GM19455 (cell line): ENCODE measurements around the gene AFF3.

Experiments used
- ATAC-seq: cut with Tn5 transposase; IDR thresholded peaks from one replicate; pipeline ENCODE4 v1.9.1; 2021; ENCODE audit not compliant: unreplicated experiment

Gene AFF3

DNA sequence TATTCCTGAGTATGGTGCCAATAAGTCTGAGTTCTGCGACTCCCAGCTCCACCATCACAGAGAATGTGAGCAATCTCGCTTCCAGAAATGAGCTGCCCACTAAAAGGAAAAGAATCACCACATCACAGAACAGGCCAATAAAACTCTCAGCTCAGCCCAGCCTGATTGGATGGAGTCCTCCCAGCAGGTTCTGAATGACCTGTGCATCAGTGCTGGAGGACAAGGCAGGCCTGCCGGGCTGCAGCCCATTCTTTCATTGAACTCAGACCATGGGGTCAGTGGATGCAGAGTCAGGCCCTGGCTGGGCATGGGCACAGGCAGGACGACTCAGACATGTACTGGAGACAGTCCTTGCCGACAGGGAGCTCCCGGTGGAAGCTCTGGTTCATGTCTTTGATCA, 519.9 kb downstream of the AFF3 start:
- ATAC-seq, result no peak

DNA sequence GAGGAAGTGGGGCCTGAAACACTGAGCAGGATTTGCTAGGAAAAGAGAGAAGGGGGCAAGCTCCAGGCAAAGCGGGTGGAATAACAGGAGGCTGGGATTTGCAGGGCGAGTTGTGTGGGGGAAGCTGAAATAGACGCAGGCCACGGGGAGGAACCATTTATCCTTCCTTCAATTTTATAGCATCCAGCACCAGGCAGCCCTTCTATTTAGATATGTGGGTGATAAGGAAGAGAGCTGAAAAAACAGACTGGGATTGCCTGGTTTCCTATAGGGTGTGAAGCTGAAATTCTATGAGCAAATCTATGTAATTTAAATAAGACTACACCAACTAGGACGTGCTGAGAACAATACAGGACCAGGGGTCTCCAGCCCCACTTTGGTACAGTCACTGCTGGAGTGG, 520.6 kb downstream of the AFF3 start:
- ATAC-seq, result no peak

DNA sequence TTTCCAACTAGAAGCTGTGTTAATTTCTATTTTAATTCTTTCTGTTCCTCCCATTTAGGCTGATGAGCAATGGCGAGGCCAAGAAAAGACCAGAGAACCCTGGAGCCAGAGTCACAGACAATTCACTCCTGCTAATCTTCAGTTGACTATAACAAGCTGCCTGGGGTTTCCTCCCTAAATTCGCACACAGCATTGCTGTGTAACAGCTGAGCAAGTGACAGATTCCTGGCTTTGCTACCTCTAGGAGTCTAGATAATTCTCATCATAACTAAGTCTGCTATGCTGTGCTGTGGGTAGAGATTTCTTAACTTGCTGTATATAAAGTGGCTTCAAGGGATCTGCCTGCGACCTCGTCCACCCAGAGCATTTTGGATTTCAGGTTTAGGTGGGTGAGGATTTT, 521.3 kb downstream of the AFF3 start:
- no peak for ATAC-seq

DNA sequence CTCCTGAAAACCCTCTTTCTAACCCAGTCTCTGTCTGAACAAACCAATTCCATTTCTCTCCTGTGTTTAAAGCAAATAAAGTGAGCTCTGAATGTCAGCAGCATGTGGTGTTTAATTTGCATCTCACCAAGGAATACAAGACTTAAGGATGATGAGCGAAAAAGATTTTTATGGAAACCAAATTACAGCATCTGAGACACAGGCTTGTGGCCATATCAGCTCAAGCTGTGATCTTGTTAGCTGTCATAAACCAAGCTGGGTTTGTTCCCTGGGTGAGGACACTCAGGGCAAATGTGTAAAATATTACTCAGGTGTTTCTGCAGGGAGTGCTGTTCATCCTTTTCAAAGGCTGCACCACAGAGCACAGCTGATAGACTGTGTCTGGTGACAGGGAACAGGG, 523.2 kb downstream of the AFF3 start:
- no peak for ATAC-seq

DNA sequence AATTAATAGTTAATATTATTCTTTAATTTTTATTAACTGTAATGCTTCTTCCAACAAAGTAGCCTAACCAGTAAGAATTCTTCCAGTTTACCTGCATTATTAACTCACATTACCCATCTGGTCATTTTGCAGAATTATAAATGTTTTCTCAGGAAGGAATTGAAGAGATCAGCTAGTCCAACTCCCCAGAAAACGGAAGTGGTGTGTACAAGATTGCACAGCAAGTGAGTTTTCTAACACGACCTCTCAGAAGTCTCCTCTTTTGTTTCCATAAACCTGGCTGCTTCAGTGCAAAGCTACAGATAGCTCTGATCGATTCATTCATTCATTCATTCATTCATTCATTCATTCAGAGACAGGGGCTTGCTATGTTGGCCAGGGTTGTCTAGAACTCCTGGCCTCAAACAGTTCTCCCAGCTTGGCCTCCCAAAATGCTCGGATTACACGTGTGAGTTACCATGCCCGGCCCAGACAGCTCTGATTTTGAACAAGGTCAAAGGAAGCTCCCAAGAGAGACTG, 523.8 kb downstream of the AFF3 start:
- no peak for ATAC-seq

DNA sequence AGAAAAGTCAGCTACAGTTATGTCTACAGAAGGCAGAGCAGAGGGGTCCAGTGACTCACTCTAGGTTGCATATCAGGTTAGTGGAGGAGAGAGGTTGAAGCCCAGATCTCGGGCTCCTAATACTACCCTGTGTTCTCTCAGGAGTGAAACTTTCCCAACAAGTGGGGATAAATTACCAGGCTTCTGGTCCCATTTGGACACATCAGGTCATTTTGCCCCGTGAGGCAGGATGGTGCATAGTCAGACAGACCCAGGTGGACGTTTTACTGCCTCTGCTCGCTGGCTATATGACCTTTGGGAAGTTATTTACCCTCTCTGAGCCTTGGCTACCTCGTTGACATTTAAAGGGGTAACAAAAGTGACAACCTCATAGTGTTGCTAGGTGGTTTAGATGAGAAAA, 524.6 kb downstream of the AFF3 start:
- ATAC-seq, result no peak

DNA sequence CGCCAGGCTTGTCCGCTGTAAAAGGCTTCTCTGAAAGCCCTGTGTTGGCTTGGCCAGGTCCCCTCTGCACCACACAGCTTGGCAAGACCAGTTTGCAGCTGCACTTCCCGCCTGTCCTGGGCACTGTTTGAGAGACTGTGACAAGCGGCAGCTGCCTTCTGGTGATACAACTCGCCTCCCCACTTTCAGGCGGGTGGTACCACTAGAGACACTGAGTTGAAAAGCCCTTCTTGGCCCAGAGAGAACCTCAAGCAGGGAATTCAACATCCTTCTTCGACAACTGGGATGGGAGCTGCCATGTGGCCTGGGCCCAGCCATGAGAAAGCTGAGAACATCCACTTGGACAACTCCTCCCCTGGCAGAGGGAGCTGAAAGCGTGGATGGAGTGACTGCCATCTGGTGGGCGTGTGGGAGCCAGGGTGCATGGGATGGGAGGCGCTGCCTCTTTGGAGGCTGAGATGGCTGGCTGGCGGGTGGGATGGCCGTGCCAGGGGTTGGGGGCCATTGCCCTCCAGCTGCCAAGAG, 527.1 kb downstream of the AFF3 start:
- ATAC-seq, result no peak

DNA sequence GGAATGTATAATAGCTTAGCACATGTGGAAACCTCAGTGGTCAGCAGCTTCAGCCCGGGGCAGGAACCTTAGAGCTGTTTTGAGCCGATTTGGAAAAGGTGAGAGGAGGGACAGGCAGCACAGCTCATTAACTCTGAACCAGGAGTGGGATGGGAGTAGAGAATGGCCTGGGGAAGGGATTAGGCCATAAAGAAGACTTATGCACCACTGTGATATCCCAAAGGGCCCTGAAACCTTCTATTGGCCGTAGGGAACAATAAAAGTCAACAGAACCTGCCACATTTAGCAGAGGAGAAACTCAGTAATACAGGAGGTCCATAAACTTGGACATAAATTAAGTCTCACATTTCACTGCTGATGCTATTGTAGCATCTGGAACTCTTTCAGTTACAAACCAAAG, 528.4 kb downstream of the AFF3 start:
- ATAC-seq, result no peak

DNA sequence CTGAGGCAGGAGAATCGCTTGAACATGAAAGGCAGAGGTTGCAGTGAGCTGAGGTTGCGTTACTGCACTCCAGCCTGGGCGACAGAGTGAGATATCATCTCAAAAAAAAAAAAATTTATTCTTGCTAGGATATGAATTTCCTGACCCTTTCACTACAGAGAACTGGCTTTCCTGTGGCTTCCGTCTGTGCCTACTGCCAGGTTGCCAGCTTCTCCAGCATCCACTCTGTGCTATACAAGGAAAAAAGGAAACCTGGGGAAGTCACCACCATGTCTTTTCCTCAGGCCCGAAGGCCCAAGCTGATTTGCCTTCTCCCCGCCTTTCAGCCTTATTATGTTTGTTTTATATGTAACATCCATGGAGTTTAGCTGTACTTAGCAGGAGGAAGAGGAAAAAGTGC, 530.6 kb downstream of the AFF3 start:
- no peak for ATAC-seq

DNA sequence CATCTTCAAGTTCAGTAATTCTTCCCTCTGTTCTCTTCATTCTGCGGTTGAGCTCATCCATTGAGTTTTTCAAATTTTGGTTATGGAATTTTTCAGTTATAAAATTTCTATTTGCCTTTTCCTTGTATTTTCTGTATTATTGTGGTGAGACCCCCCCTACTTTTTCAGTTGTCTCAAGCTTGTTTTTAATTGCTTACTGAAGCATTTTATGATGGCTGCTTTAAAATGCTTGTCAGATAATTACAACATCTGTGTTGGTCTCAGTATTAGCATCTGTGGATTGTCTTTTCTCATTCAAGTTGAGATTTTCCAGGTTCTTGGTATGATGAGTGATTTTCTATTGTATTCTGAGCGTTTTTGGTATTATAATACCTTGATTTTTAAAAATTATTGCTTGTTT, 531.4 kb downstream of the AFF3 start:
- ATAC-seq, result no peak

DNA sequence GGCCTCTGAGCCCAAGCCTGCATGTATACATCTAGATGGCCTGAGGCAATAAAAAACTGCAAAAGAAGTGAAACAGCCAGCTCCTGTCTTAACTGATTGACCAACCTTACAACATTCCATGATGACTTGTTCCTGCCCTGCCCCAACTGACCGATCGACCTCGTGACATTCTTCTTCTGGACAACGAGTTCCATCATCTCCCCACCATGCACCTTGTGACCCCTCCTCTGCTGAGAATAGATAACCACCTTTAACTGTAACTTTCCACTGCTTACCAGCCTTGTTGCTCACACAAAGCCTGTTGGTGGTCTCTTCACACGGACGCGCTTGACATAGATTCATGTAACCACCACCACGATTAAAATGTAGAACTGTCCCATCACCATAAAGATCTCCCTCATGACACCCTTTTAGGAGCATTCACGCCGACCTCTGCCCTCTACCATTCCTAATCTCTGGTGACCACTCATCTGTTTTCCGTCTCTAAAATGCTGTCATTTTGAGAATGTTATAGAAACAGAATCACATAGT, 532.5 kb downstream of the AFF3 start:
- no peak for ATAC-seq

DNA sequence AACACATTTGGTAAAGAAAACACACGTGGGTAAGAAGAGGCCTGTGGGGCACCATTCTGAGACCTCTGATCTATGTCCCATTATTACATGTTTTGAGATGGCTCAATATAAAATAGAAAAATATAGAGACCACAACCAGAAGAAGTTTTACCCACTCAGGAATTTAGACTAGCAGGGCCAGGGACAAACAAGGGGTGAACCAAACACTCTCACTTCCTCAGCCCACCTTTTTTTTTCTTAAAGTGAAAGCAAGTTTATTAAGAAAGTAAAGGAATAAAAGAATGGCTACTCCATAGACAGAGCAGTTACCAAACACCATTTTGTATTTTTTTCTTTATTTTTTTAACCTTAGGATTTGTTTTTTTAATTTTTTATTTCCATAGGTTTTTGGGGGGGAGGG, 533.5 kb downstream of the AFF3 start:
- ATAC-seq, result no peak

DNA sequence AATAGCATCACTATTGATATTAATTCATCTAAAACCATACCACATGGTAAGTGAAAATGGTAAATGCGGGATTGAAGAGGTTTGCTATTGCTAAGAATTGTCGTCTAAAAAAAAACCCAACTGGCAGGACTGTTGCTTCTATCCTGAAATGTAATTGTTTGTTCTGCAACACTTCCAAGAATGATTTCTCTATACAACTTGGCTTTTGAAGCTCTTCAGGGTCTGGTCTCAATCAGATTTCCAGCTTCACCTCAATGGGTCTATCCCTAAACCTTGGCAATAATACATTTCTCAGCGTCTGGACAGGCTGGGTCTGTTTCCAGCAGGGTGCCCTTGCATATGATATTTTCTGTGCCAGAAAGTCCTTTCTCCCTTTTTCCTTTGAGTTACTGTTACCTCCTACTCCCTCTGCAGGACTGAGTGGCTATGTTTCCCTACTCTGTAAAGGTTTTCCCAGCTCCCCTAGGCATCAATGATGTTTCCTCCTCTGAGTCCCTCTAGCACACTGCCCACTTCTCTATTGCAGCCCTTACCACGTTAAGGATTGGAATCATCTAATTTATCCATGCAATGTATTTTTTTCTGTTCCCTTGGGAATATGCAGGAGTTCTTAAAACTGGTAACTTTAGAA, 534.4 kb downstream of the AFF3 start:
- ATAC-seq, result no peak

DNA sequence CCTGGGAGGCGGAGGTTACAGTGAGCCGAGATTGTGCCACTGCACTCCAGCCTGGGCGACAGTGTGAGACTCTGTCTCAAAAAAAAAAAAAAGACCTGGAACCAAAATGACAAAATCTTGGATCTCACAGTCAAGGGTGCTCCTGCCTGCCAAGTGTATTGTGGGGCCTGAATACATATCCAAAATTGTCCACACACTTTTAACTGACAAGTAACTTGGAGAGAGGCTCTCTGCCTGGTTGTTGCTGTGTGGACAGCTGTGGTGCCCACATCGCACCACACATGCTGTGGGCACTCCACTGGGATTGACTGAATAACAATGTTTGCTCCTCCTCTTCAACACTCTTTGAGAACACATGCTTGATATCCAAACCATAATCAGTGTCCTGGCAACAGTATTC, 534.9 kb downstream of the AFF3 start:
- ATAC-seq, result no peak

DNA sequence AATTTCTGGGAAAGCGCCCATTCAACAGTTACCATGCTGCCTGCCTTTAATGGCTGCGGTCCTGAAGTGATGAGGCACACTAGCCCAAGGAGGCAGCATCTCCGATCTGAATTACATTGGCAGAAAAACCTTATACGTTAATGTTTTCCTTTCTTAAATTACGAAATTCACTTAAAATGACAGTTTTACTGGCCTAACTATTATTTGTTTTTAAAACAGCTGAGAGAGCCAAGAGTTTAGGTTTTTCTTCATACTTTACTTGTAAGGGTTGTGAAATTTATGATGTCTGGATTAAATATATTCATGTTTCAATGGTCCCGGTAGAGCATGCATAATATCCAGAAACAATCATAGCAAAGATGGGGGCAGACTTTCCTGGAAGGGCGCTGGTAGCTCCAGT, 537.4 kb downstream of the AFF3 start:
- no peak for ATAC-seq

DNA sequence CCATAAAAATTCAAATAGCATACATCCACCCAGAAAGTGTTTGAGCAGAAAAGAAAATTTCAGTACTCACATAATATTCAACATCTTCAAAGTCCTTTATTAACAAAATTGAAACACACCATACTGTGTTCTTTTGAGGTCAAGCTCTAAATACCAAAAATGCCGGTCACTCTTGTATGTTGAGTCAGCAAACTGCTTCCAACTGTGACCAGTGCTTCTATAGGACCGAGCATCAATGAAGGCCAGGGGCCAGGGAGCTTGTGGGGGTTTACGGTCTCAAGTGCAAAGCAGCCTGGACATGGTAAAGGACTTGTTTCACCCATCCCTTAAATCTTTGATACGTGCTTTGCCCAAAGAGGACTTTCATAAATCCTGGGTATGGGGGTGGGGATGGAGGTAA, 539.9 kb downstream of the AFF3 start:
- ATAC-seq, result no peak

DNA sequence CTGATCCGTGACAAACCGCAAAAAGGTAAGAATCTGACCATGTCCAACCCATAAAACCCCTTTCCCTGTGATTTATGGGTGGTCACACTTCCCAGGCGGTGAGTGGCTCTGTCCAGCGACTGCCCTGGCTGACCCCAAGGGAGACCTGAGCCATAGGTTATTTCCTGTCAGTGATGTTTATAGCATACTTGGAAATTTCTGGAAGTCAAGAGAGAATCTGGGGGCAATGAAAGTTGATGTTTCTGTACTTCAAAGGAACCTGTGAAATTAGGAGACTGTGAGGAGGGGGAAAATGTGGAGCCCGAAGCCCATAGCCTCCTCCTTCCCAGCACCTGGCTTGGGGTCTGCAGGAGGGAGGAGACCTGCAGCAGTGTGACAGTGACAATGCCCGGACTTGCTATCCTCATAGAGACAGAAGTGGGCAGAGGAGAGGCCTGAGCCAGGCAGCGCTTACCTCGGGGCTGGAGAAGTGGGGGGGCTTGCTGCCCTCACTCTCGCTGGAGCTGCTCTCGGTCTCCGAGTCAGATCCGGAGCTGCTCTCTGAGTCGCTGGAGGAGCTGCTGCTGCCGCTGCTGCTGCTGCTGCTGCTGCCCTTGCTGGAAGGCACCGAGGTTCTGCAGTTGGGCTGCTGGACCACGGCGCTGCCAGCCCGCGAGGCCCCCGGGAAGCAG, 541.3 kb downstream of the AFF3 start:
- no peak for ATAC-seq

DNA sequence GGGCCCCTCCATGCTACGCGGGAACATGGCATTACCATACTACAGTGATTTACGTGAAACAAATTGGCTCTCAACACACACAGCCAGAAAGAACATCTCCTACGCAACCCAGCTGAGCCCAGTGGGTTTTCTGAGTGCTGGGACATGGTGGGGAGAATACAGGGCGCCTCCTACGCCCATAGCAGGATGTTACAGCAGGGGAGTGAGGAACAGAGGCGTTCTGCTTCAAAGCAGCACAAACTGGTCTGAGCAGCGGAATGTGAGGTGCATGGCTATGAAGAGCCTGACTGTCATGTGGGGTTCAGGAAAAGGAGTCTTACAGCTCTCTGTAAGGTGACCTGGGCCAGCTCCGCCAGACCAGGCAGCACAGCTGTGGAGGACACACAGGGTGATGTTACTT, 543.9 kb downstream of the AFF3 start:
- ATAC-seq, result no peak

DNA sequence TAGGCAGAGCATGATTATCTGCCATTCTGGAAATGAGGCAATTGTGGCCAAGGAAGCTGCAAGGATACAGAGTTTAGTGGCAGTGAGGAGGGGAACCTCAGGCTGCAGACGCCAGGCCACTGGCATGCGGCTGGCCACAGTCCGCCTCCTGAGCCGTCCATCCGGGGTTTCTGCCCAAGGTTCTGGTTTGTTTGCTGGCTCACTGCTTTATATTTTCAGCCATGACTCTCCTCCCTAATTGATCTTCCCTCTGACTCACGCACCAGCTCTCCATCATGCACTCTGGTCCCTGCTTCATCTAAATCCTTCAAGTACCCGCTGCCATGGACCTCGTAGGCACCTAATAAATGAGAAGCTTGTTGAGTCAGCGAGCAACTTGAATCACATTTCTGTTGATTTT, 544.8 kb downstream of the AFF3 start:
- no peak for ATAC-seq

DNA sequence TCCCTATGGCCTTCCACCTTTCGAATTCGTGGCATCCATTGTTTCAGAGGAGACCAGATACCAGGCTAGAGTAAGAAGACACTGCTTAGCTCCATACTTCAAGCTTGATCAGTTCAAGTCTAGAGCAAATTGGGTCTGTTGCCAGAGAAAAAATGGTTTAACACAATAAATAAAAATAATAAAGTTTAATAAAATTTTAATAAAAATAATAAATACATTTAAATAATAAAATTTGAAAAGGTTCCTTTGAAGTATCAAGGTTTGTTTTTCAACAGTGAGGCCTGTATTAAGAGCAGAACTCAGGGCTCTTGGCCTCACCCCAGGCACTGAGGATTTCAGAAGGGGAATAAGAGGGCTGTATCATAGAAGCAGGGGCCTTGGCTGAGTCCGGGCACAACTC, 547.0 kb downstream of the AFF3 start:
- ATAC-seq, result no peak

DNA sequence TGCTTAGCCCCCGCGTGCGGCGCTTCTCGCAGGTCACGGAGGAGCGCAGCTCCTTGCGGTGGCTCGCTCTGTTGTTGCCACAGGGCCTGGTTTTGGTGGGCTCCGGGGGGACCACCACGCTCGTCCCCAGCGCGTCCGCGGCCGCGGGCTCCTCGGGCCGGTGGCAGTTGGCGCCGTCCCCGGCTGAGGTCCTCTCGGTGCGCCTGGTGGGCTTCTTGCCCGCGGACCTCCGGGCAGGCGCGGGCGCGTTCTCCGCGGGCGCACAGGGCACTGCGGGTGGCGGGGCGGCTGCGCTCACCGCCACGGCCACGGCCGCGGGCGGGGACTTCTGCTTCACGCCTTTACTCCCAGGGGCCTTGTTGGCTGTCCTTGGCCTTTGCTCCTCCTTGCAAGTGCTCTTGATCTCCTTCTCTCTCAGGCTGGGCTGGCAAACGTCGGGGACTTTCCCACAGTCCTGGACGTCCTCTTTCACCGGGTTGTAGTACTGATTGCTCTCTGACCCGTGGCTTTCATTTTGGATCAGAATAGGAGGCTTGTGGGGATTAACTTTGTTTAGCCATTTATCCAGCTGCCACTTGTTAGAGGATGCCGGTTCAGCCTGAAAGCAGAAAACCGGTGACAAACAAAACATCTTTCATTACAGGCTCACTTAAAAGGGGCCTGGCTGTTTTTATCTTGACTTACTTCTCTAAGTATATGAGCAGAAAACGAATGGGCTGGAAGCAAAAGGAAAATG, 548.5 kb downstream of the AFF3 start:
- ATAC-seq, result no peak

DNA sequence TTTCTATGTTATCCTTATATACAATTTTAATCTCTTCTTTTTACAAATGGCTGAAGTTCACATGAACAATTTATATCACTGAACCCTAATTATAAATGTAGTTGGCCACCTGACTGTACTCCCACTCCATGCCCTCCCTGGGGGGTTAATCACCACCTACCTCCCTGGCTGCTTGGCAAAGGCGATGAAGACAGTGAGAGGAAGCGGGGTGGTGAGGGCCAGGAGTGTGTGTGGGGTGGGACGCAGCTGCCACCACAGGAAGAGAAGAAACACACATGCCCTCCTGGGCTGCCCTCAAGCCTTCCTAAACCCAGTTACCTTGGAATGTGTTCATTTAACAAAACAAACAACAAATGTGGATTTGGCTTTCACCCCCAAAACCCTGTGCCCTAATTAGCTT, 565.6 kb downstream of the AFF3 start:
- no peak for ATAC-seq
